ENCODE data around the gene LSAMP. TPM values are rescaled to one million over a fixed set of nuclear protein-coding genes. Genes with fewer than 3 reads are reported as not detected.

Gene LSAMP
- total and polyA plus RNA-seq, 2 donors (not counting 3 experiments of a cell fraction or from before 2014, with no cell fraction given) = not detected

GRCh38 chr3:115833074-115833473 is 612.2 kb downstream of the LSAMP start:
- POLR2A ChIA-PET = interaction anchor here (0.6 kb wide), 1 partner anchor 10 kb away, joined by 3 read pairs; no protein-coding TSS in a partner anchor
- dilution Hi-C loops (cut with MboI; ENCODE audit: extremely low pct_ligation_motif_present, low sequenced_read_pairs) = no loop called here

More at GRCh38 chr3:115833074-115833473, 612.2 kb downstream of the LSAMP start:
- Histone ChIP-seq H3K4me1 (ENCODE audit: control insufficient read depth, extremely low read depth, insufficient read depth, low read length) (no peaks in the 10 kb centered on the region), H2AFZ (ENCODE audit: low read depth, low read length) (no peak overlapping the region), H3K4me2 (ENCODE audit: insufficient read depth, low read length) (no peak overlapping the region), H3K27me3 (ENCODE audit: control insufficient read depth in 2 of 2, insufficient read depth in 2 of 2, low read length in 2 of 2) (peaks cover 0 to 4% of the 10 kb centered on the region in 2 experiments), H3K9me1 (replicated peaks; ENCODE audit: control insufficient read depth, extremely low read depth, insufficient read depth, low read length) (no peaks in the 10 kb centered on the region), H4K20me1 (replicated peaks; ENCODE audit: control insufficient read depth, extremely low read depth, insufficient read depth, low read length) (no peaks in the 10 kb centered on the region), H3K27ac (ENCODE audit: insufficient read depth, low read depth, low read length) (no peak overlapping the region), H3K9me3 (replicated peaks; ENCODE audit: control insufficient read depth, insufficient read depth, low read length) (no peaks in the 10 kb centered on the region), H3K79me2 (ENCODE audit: control insufficient read depth, insufficient read depth, low read length) (no peaks in the 10 kb centered on the region), H3K36me3 (ENCODE audit: control insufficient read depth in 2 of 2, extremely low read depth in 1 of 2, insufficient read depth in 2 of 2, low read length in 2 of 2) (no peaks in the 10 kb centered on the region), H3K9ac (replicated peaks; ENCODE audit: extremely low read depth, insufficient read depth, low read length) (no peak overlapping the region), H3K4me3 (replicated peaks in 1 of 3; ENCODE audit: insufficient read depth in 1 of 3, low read depth in 1 of 3, low read length in 3 of 3) (no peak overlapping the region)
- BruUV-seq (replicated peaks) = no TSS peak
- CTCF ChIA-PET = interaction anchor here (1.2 to 1.7 kb wide), 2 partner anchors 9 to 12 kb away, joined by 3 read pairs; no protein-coding TSS in a partner anchor
- intact Hi-C loops (cut with micrococcal nuclease) = no loop called here
- no peak for DNase-seq (ENCODE audit: low read depth, low spot score)
- no peak for TF ChIP-seq POLR2AphosphoS5 (IDR thresholded peaks at IDR 0.05; ENCODE audit: insufficient read depth, low read depth, low read length)
- no peak for TF ChIP-seq FOS (IDR thresholded peaks at IDR 0.05; ENCODE audit: borderline replicate concordance, insufficient read depth, low read length)
- TF ChIP-seq GATA2 (IDR thresholded peaks at IDR 0.05; ENCODE audit: insufficient read depth, insufficient read length, low read depth, low read length) = no peak
- TF ChIP-seq CTCF (IDR thresholded peaks at IDR 0.05; ENCODE audit: extremely low read depth in 1 of 2, insufficient read depth in 1 of 2, low read depth in 1 of 2, low read length in 2 of 2) = no peak
- no peak for TF ChIP-seq MYC (IDR thresholded peaks at IDR 0.05; ENCODE audit: low read depth, low read length)
- no peak for TF ChIP-seq MAX (IDR thresholded peaks at IDR 0.05; ENCODE audit: insufficient read depth, insufficient read length)
- no peak for TF ChIP-seq EZH2 (IDR thresholded peaks at IDR 0.05; ENCODE audit: borderline replicate concordance, low read depth, low read length, severe bottlenecking)
- TF ChIP-seq JUN (IDR thresholded peaks at IDR 0.05; ENCODE audit: borderline replicate concordance, insufficient read depth, insufficient read length, low read depth) = no peak
- TF ChIP-seq POLR2A (IDR thresholded peaks at IDR 0.05; ENCODE audit: low read depth, low read length) = no peak
- no peak for FAIRE-seq
